ENCODE measurements around the gene PLAAT2. TPM values are rescaled to one million over a fixed set of nuclear protein-coding genes. Genes with fewer than 3 reads are reported as not detected.

The PLAAT2 gene
- total and polyA plus RNA-seq, 10 of the 15 experiments (the other 5 are each of a cell fraction or from before 2014, with no cell fraction given): 4.6 to 25.9 (median 8.6) TPM

DNA sequence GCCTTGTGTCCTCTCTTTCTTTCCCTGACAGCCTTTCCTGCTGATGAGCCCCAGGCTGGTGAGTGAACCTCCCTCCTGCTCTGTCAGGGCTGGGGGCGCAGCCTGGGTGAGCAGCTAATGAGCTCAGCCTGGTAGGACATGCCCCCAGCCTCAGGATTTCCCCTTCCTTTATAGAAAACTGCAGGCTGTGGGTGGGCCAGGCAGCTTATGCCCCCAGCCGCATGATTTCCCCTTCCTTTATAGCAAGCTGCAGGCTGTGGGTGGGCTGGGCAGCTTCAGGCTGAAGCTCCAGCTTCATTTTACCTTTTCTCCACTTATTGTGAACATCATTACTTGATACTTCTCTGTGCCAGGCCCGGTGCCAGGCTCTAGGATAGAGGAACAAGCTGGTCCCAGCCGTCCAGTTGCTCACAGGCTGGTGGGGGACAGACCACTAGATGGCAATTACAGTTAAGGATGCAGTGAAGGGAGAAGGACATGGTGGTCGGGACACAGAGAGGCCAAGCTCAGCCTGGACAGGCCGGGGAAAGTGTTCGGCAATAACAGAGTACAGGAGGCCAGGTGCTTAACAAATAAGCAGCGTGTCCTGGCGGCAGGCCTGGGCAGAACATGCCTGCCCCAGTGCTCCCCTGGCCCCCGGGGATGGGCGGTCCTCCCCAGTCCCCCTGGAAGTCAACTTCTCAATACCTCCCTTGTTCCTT is 52.0 kb downstream of the PLAAT2 start (continued):
- TF ChIP-seq MYB (IDR thresholded peaks at IDR 0.05; ENCODE audit: borderline replicate concordance, low read depth, low read length): no peak
- no peak for TF ChIP-seq ZNF24 (IDR thresholded peaks at IDR 0.05)
- TF ChIP-seq NR2C2 (IDR thresholded peaks at IDR 0.05; ENCODE audit: borderline replicate concordance, control insufficient read depth, insufficient read length, low read depth): no peak
- no peak for TF ChIP-seq TARDBP (IDR thresholded peaks at IDR 0.05; ENCODE audit: borderline replicate concordance)
- TF ChIP-seq ETV6 (conservative IDR thresholded peaks at IDR 0.05 in 1 of 2, IDR thresholded peaks at IDR 0.05 in 1 of 2; ENCODE audit: borderline replicate concordance in 1 of 2, low read depth in 1 of 2): no peak

DNA sequence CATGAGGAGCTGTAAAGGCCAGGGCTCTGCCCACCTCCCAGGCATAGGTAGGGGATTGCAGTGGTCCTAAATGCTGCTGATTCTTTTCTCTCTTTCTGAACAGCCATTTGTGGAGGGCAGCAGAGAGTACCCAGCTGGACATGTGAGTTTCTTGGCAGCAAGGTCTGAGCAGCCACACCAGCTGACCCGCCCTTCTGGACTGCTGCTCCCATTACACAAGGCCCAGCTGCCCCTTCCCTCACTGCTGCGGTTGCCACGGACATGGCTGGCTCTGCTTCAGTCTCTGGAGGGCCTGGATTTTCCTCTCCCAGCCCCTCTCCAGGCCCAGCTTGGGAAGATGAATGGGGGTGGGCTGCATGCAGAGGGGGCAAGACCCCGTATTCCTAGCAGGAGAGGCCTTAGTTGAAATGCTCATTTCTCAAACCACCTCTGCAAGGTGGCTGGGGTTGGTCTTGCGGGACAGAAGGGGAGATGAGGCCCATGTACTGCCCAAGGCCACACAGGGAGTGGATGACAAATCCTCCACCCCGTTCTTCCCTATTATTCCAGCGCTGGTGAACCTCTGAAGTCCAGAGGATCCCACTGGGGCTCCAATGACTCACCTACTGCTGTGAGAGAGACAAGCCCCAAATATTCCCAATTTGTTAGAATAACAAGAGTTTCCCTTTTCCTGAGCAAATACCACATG is 52.7 kb downstream of the PLAAT2 start:
- Histone ChIP-seq H4K20me1 (ENCODE audit: control insufficient read depth, insufficient read depth) (no peaks in the 10 kb centered on the region), H2AFZ (ENCODE audit: control insufficient read depth, low read depth, low read length) (no peak overlapping the region), H3K4me1 (ENCODE audit: control insufficient read depth, insufficient read depth, low read length) (peaks cover 5% of the 10 kb centered on the region; the same call in 1 of the 2 replicates), H3K36me3 (ENCODE audit: control insufficient read depth in 2 of 2, insufficient read depth in 2 of 2, low read length in 1 of 2) (no peaks in the 10 kb centered on the region), H3K4me2 (ENCODE audit: control insufficient read depth, insufficient read depth) (no peak overlapping the region), H3K4me3 (no peak overlapping the region), H3K27ac (ENCODE audit: control insufficient read depth, insufficient read depth) (no peak overlapping the region), H3K9me3 (replicated peaks; ENCODE audit: control insufficient read depth, insufficient read depth, low read length) (no peaks in the 10 kb centered on the region), H3K27me3 (replicated peaks in 1 of 2; ENCODE audit: control insufficient read depth in 2 of 2, insufficient read depth in 2 of 2, low read length in 1 of 2) (no peaks in the 10 kb centered on the region; a peak in 1 of 4 replicates), H3K79me2 (ENCODE audit: control insufficient read depth, insufficient read depth, low read length) (no peaks in the 10 kb centered on the region), H3K9ac (ENCODE audit: control insufficient read depth, insufficient read depth, low read length) (no peak overlapping the region)
- DNase-seq (ENCODE audit: low read depth, low spot score) (no peak), FAIRE-seq (no peak), ATAC-seq (no peak)
- TF ChIP-seq, protein P1, sequence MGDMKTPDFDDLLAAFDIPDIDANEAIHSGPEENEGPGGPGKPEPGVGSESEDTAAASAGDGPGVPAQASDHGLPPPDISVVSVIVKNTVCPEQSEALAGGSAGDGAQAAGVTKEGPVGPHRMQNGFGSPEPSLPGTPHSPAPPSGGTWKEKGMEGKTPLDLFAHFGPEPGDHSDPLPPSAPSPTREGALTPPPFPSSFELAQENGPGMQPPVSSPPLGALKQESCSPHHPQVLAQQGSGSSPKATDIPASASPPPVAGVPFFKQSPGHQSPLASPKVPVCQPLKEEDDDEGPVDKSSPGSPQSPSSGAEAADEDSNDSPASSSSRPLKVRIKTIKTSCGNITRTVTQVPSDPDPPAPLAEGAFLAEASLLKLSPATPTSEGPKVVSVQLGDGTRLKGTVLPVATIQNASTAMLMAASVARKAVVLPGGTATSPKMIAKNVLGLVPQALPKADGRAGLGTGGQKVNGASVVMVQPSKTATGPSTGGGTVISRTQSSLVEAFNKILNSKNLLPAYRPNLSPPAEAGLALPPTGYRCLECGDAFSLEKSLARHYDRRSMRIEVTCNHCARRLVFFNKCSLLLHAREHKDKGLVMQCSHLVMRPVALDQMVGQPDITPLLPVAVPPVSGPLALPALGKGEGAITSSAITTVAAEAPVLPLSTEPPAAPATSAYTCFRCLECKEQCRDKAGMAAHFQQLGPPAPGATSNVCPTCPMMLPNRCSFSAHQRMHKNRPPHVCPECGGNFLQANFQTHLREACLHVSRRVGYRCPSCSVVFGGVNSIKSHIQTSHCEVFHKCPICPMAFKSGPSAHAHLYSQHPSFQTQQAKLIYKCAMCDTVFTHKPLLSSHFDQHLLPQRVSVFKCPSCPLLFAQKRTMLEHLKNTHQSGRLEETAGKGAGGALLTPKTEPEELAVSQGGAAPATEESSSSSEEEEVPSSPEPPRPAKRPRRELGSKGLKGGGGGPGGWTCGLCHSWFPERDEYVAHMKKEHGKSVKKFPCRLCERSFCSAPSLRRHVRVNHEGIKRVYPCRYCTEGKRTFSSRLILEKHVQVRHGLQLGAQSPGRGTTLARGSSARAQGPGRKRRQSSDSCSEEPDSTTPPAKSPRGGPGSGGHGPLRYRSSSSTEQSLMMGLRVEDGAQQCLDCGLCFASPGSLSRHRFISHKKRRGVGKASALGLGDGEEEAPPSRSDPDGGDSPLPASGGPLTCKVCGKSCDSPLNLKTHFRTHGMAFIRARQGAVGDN (IDR thresholded peaks at IDR 0.05): no peak
- TF ChIP-seq, protein P2, sequence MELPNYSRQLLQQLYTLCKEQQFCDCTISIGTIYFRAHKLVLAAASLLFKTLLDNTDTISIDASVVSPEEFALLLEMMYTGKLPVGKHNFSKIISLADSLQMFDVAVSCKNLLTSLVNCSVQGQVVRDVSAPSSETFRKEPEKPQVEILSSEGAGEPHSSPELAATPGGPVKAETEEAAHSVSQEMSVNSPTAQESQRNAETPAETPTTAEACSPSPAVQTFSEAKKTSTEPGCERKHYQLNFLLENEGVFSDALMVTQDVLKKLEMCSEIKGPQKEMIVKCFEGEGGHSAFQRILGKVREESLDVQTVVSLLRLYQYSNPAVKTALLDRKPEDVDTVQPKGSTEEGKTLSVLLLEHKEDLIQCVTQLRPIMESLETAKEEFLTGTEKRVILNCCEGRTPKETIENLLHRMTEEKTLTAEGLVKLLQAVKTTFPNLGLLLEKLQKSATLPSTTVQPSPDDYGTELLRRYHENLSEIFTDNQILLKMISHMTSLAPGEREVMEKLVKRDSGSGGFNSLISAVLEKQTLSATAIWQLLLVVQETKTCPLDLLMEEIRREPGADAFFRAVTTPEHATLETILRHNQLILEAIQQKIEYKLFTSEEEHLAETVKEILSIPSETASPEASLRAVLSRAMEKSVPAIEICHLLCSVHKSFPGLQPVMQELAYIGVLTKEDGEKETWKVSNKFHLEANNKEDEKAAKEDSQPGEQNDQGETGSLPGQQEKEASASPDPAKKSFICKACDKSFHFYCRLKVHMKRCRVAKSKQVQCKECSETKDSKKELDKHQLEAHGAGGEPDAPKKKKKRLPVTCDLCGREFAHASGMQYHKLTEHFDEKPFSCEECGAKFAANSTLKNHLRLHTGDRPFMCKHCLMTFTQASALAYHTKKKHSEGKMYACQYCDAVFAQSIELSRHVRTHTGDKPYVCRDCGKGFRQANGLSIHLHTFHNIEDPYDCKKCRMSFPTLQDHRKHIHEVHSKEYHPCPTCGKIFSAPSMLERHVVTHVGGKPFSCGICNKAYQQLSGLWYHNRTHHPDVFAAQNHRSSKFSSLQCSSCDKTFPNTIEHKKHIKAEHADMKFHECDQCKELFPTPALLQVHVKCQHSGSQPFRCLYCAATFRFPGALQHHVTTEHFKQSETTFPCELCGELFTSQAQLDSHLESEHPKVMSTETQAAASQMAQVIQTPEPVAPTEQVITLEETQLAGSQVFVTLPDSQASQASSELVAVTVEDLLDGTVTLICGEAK (IDR thresholded peaks at IDR 0.05; ENCODE audit: borderline replicate concordance): no peak
- no peak for TF ChIP-seq MYC (IDR thresholded peaks at IDR 0.05; ENCODE audit: insufficient read depth, insufficient read length, insufficient replicate concordance, low read length, severe bottlenecking)
- TF ChIP-seq ETV6 (conservative IDR thresholded peaks at IDR 0.05 in 1 of 2, IDR thresholded peaks at IDR 0.05 in 1 of 2; ENCODE audit: borderline replicate concordance in 1 of 2, low read depth in 1 of 2): no peak
- no peak for TF ChIP-seq ZSCAN29 (IDR thresholded peaks at IDR 0.05)
- no peak for TF ChIP-seq GABPA (IDR thresholded peaks at IDR 0.05; ENCODE audit: low read depth)
- no peak for TF ChIP-seq IKZF2 (IDR thresholded peaks at IDR 0.05)
- CTCF ChIA-PET: interaction anchor here (1.3 kb wide), 1 partner anchor 129 kb away, joined by 3 read pairs; no protein-coding TSS in a partner anchor
- in situ Hi-C loops (cut with MboI) (no loop called here), intact Hi-C loops (cut with micrococcal nuclease; ENCODE audit: unreplicated experiment) (no loop called here)
- RAD21 ChIA-PET (ENCODE audit: unreplicated experiment): interaction anchor here (2.0 kb wide), 1 partner anchor 126 kb away, joined by 7 read pairs; no protein-coding TSS in a partner anchor
- BruUV-seq (replicated peaks): no TSS peak
- SMC1A ChIA-PET (ENCODE audit: uncharacterized antibody, unreplicated experiment): interaction anchor here (1.7 kb wide), 1 partner anchor 31 kb away, joined by 6 read pairs; no protein-coding TSS in a partner anchor
- WGBS (ENCODE audit: insufficient coverage, insufficient replicate concordance, low lambda C conversion rate, missing lambda C conversion rate): 42% methylated on average over 7 of the region's 7 CpGs
- POLR2A ChIA-PET: no interaction called here

All from GM12878 (cell line).